ENCODE data around the gene IFIT2. TPM values are rescaled to one million over a fixed set of nuclear protein-coding genes. Genes with fewer than 3 reads are reported as not detected.
"Not testable (repeated sequence)": the region's sequence is repeated elsewhere in the genome, so short reads cannot be mapped to it uniquely, and the experiment has no call there.

Gene IFIT2
- polyA plus RNA-seq, 3 donors, result 9.7 to 25.2 (median 15.5) TPM

GRCh38 chr10:89348481-89348880 is 46.6 kb downstream of the IFIT2 start:
- Mint-ChIP-seq H3K27me3 (ENCODE audit: low read depth in 3 of 3) (no peaks in the 10 kb centered on the region), H3K4me1 (peaks cover 67% of the 10 kb centered on the region), H3K4me3 (no peak overlapping the region), H3K36me3 (peaks cover 1 to 3% of the 10 kb centered on the region in 2 donors), H3K27ac (peak overlapping the region in 1 of 7 donors; percentile 57), H3K9me3 (no peaks in the 10 kb centered on the region)
- intact Hi-C loops (cut with micrococcal nuclease), result no loop called here
- Histone ChIP-seq H3K9me3 (replicated peaks in 1 of 2; ENCODE audit: control insufficient read depth in 1 of 2, insufficient read depth in 1 of 2, low read length in 2 of 2) (no peaks in the 10 kb centered on the region), H3K4me2 (replicated peaks; ENCODE audit: extremely low read depth, low read length, poor library complexity, severe bottlenecking) (no peak overlapping the region), H3K4me3 (replicated peaks in 1 of 3; ENCODE audit: low read depth in 2 of 3, low read length in 3 of 3) (no peak overlapping the region), H3K4me1 (ENCODE audit: control insufficient read depth in 1 of 2, insufficient read depth in 2 of 2, low read length in 2 of 2) (peaks cover 50 to 58% of the 10 kb centered on the region in 2 donors), H3K9ac (ENCODE audit: insufficient read depth, low read length, poor library complexity, severe bottlenecking) (no peak overlapping the region), H3K27me3 (ENCODE audit: control insufficient read depth in 2 of 2, insufficient read depth in 2 of 2, low read length in 2 of 2) (no peaks in the 10 kb centered on the region), H2AFZ (ENCODE audit: insufficient read depth, low read depth, low read length, poor library complexity, severe bottlenecking) (no peak overlapping the region), H3K36me3 (replicated peaks in 1 of 2; ENCODE audit: control insufficient read depth in 1 of 2, insufficient read depth in 2 of 2, low read length in 2 of 2) (no peaks in the 10 kb centered on the region), H3K79me2 (ENCODE audit: insufficient read depth, low read length) (no peaks in the 10 kb centered on the region), H4K20me1 (ENCODE audit: insufficient read depth, low read length) (no peaks in the 10 kb centered on the region), H3K27ac (ENCODE audit: low read depth in 1 of 2, low read length in 2 of 2) (no peak overlapping the region)
- DNase-seq, result no peak
- no peak for TF ChIP-seq CTCF (IDR thresholded peaks at IDR 0.05)
- WGBS (ENCODE audit: insufficient coverage), result 38% methylated on average over 2 of the region's 5 CpGs

GRCh38 chr10:89348975-89349374 is 47.1 kb downstream of the IFIT2 start:
- H2AFZ ChIP-seq (ENCODE audit: insufficient read depth, low read depth, low read length, poor library complexity, severe bottlenecking), result no peak overlapping the region

GRCh38 chr10:89350631-89351315 is 48.9 kb downstream of the IFIT2 start:
- H3K27me3 ChIP-seq (ENCODE audit: control insufficient read depth in 2 of 2, insufficient read depth in 2 of 2, low read length in 2 of 2); H3K79me2 ChIP-seq (ENCODE audit: insufficient read depth, low read length); H3K36me3 Mint-ChIP-seq; H3K9me3 ChIP-seq (replicated peaks in 1 of 2; ENCODE audit: control insufficient read depth in 1 of 2, insufficient read depth in 1 of 2, low read length in 2 of 2); H3K9me3 Mint-ChIP-seq; H4K20me1 ChIP-seq (ENCODE audit: insufficient read depth, low read length); H3K9ac ChIP-seq (ENCODE audit: insufficient read depth, low read length, poor library complexity, severe bottlenecking); intact Hi-C loops (cut with micrococcal nuclease); H3K36me3 ChIP-seq (replicated peaks in 1 of 2; ENCODE audit: control insufficient read depth in 1 of 2, insufficient read depth in 2 of 2, low read length in 2 of 2); H3K27me3 Mint-ChIP-seq (ENCODE audit: low read depth in 3 of 3): not testable (repeated sequence)
- Histone ChIP-seq H2AFZ (ENCODE audit: insufficient read depth, low read depth, low read length, poor library complexity, severe bottlenecking) (peak overlapping the region; percentile 4), H3K27ac (ENCODE audit: low read depth in 1 of 2, low read length in 2 of 2) (peak overlapping the region in 1 of 2 donors; percentile 28), H3K4me2 (replicated peaks; ENCODE audit: extremely low read depth, low read length, poor library complexity, severe bottlenecking) (peak overlapping the region; percentile 24), H3K4me3 (replicated peaks in 1 of 3; ENCODE audit: low read depth in 2 of 3, low read length in 3 of 3) (peak overlapping the region in 1 of 3 experiments; percentile 13), H3K4me1 (ENCODE audit: control insufficient read depth in 1 of 2, insufficient read depth in 2 of 2, low read length in 2 of 2) (peaks cover 48 to 54% of the 10 kb centered on the region in 2 donors)
- 0% methylated on average over 1 of the region's 7 CpGs for WGBS (ENCODE audit: insufficient coverage)
- peak in 1 of 3 donors; percentile 17 for DNase-seq
- peaks cover 64% of the 10 kb centered on the region for H3K4me1 Mint-ChIP-seq
- H3K4me3 Mint-ChIP-seq, result peak overlapping the region; percentile 24 to 63
- H3K27ac Mint-ChIP-seq, result peak overlapping the region; percentile 13 to 77 (median 55)

More at GRCh38 chr10:89348975-89349374, 47.1 kb downstream of the IFIT2 start:
- H3K27me3 ChIP-seq (ENCODE audit: control insufficient read depth in 2 of 2, insufficient read depth in 2 of 2, low read length in 2 of 2), result no peaks in the 10 kb centered on the region
- H3K9me3 ChIP-seq (replicated peaks in 1 of 2; ENCODE audit: control insufficient read depth in 1 of 2, insufficient read depth in 1 of 2, low read length in 2 of 2), result no peaks in the 10 kb centered on the region
- H3K4me2 ChIP-seq (replicated peaks; ENCODE audit: extremely low read depth, low read length, poor library complexity, severe bottlenecking), result no peak overlapping the region
- Mint-ChIP-seq H3K4me1 (peaks cover 67% of the 10 kb centered on the region), H3K9me3 (no peaks in the 10 kb centered on the region), H3K36me3 (peaks cover 1 to 3% of the 10 kb centered on the region in 2 donors), H3K27ac (no peak overlapping the region), H3K27me3 (ENCODE audit: low read depth in 3 of 3) (no peaks in the 10 kb centered on the region), H3K4me3 (no peak overlapping the region)
- H3K9ac ChIP-seq (ENCODE audit: insufficient read depth, low read length, poor library complexity, severe bottlenecking), result no peak overlapping the region
- H4K20me1 ChIP-seq (ENCODE audit: insufficient read depth, low read length), result no peaks in the 10 kb centered on the region
- H3K4me1 ChIP-seq (ENCODE audit: control insufficient read depth in 1 of 2, insufficient read depth in 2 of 2, low read length in 2 of 2), result peaks cover 50 to 58% of the 10 kb centered on the region in 2 donors
- no peak for DNase-seq
- no peak overlapping the region for H3K4me3 ChIP-seq (replicated peaks in 1 of 3; ENCODE audit: low read depth in 2 of 3, low read length in 3 of 3)
- no CpG with 5 or more reads among the region's 2 CpGs for WGBS (ENCODE audit: insufficient coverage)
- H3K27ac ChIP-seq (ENCODE audit: low read depth in 1 of 2, low read length in 2 of 2), result no peak overlapping the region
- H3K36me3 ChIP-seq (replicated peaks in 1 of 2; ENCODE audit: control insufficient read depth in 1 of 2, insufficient read depth in 2 of 2, low read length in 2 of 2), result no peaks in the 10 kb centered on the region
- TF ChIP-seq CTCF (IDR thresholded peaks at IDR 0.05), result no peak
- intact Hi-C loops (cut with micrococcal nuclease), result no loop called here
- no peaks in the 10 kb centered on the region for H3K79me2 ChIP-seq (ENCODE audit: insufficient read depth, low read length)

Data from CD14-positive monocyte (primary cell).